H54 (cell line): ENCODE data around the gene QPCT.
"Not testable (repeated sequence)": the region's sequence is repeated elsewhere in the genome, so short reads cannot be mapped to it uniquely, and the experiment has no call there.

Experiments
- DNase-seq: peaks from one replicate; pipeline ENCODE4 v3.0.0; 2011; ENCODE audit warnings: low spot score, mixed read lengths; ENCODE audit not compliant: insufficient read length
- FAIRE-seq: peaks from 3 replicates; lab custom pipeline; 2011; peaks lifted over from hg19 to GRCh38; lab: Jason Lieb, UNC
- POLR2A ChIP-seq: IDR thresholded peaks from 2 replicates; pipeline ENCODE4 v1.6.1; 2011; ENCODE audit warnings: low read depth, mild to moderate bottlenecking, low read length

The QPCT gene

DNA sequence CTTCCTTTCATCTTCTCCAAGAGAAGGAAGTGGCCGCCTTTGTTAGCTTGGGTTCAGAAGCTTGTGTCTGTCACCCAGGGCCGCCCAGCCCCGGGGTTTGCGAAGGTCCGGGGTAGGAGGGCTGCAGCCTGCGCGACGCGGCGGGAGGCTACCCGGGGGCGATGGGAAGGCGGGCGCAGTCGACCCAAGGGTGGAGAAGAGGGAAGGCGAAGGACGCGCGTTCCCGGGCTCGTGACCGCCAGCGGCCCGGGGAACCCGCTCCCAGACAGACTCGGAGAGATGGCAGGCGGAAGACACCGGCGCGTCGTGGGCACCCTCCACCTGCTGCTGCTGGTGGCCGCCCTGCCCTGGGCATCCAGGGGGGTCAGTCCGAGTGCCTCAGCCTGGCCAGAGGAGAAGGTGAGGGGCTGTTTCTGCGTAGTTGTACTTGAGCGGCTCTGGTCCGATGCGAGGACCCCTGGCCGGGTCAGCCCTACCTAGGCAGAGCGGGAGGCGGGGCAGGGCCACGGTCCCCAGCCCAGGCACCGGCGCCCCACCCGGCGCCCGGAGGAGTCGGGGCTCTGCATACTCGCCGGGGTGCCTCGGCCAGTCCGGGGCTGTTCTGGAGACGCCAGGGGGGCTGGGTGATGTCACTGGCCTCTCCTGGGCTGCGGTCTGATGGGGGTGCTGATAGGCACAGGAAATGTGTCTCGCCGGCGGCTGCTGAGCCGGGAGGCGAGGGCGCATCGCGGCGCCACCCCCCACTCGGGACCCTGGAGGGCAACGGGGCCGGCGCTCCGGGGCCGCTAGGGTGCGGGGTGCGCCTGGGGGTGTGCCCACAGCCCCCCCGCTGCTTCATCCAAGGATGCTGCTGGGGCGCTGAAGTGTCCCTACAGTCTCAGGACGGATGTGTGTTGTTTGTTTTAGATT, at the start of gene QPCT:
Gene QPCT (plus strand): TSS at position 178 of the 909 bp plus-strand sequence. CDS start 102 bp downstream, at position 280.
- FAIRE-seq, result no peak
- DNase-seq, result peak; percentile 81
- TF ChIP-seq POLR2A, result no peak

DNA sequence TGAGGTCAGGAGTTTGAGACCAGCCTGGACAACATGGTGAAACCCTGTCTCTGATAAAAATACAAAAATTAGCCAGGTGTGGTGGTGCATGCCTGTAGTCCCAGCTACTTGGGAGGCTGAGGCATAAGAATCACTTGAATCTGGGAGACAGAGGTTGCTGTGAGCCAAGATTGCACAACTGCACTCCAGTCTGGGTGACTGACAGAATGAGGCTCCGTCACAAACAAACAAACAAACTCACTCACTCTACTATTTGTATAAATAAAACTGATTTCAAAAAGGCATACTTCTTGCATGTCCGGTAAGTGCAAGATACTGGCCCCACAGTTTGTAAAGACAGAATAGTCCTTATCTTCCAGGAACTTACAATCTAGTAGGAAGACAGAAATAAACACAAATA, 49.6 kb upstream of the QPCT start:
- DNase-seq, FAIRE-seq: not testable (repeated sequence)

- no peak for TF ChIP-seq POLR2A
- DNase-seq (no peak), FAIRE-seq (no peak)
These were observed 48.9 kb upstream of the QPCT start for GRCh38 chr2:37295469-37296073.

- FAIRE-seq, result no peak
- TF ChIP-seq POLR2A, result no peak
- no peak for DNase-seq
These were observed 46.8 kb upstream of the QPCT start for GRCh38 chr2:37297632-37298031.

- FAIRE-seq (no peak), DNase-seq (no peak)
- no peak for TF ChIP-seq POLR2A
These were observed 44.3 kb upstream of the QPCT start for GRCh38 chr2:37300146-37300545.

GRCh38 chr2:37300578-37300977, 43.9 kb upstream of the QPCT start:
- DNase-seq, result no peak
- TF ChIP-seq POLR2A, result no peak
- peak; percentile 27 for FAIRE-seq

- peak; percentile 87 for FAIRE-seq
- TF ChIP-seq POLR2A, result no peak
These were observed 43.0 kb upstream of the QPCT start for GRCh38 chr2:37301408-37301807.

GRCh38 chr2:37302701-37303252, 41.7 kb upstream of the QPCT start:
- DNase-seq (no peak), FAIRE-seq (no peak)
- TF ChIP-seq POLR2A, result no peak

More at GRCh38 chr2:37301408-37301807, 43.0 kb upstream of the QPCT start:
- DNase-seq, result no peak

GRCh38 chr2:37306024-37306423, 38.4 kb upstream of the QPCT start:
- TF ChIP-seq POLR2A, result no peak
- FAIRE-seq, result no peak
- DNase-seq, result no peak

- DNase-seq (no peak), FAIRE-seq (peak; percentile 41)
- no peak for TF ChIP-seq POLR2A
These were observed 36.9 kb upstream of the QPCT start for GRCh38 chr2:37307500-37307899.

- FAIRE-seq, result no peak
- no peak for DNase-seq
- no peak for TF ChIP-seq POLR2A
These were observed 29.1 kb upstream of the QPCT start for GRCh38 chr2:37315364-37315763.

- FAIRE-seq, result no peak
- no peak for DNase-seq
- TF ChIP-seq POLR2A, result no peak
These were observed 28.2 kb upstream of the QPCT start for GRCh38 chr2:37316181-37316580.

- FAIRE-seq (no peak), DNase-seq (no peak)
- TF ChIP-seq POLR2A, result no peak
These were observed 26.7 kb upstream of the QPCT start for GRCh38 chr2:37317746-37318145.

DNA sequence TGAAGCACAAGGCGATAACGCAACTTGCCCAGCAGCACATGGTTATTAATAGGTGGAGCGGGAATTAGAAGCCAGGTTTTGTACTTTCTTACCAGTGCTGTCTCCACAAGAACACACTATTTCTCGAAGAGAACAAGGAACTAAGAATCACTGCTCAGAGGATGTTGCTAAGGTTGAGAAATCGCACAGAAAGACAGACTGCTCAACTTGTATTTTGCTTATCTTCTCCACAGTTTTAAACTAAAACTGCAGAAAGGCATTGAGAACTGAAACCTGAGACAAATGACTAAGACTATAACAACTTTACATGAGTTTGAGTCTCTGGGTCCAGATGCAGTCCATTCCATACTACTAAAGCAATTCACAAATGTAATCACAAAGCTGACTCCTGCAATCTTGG, 26.0 kb upstream of the QPCT start:
- peak; percentile 82 for FAIRE-seq
- no peak for TF ChIP-seq POLR2A

More for the DNA sequence above, 26.0 kb upstream of the QPCT start:
- no peak for DNase-seq
